ENCODE measurements around the gene LYRM1. TPM values are rescaled to one million over a fixed set of nuclear protein-coding genes. Genes with fewer than 3 reads are reported as not detected.

LYRM1 gene
- total RNA-seq, 2 donors from 2014 or later, result 26.1 to 64.5 TPM

GRCh38 chr16:20884240-20884556 is 16.4 kb upstream of the LYRM1 start:
- no peak overlapping the region for H3K27ac ChIP-seq
- peaks cover 4% of the 10 kb centered on the region for H3K4me1 ChIP-seq (replicated peaks)
- TF ChIP-seq POLR2A (IDR thresholded peaks at IDR 0.05) (no peak), CTCF (IDR thresholded peaks at IDR 0.05) (no peak), POLR2AphosphoS5 (IDR thresholded peaks at IDR 0.05) (no peak)
- H3K9me3 ChIP-seq, result no peaks in the 10 kb centered on the region
- H3K4me3 ChIP-seq, result no peak overlapping the region
- 60% methylated on average over 1 of the region's 1 CpG for WGBS
- intact Hi-C loops (cut with DNase I), result no loop called here
- H3K36me3 ChIP-seq, result no peaks in the 10 kb centered on the region
- no peak for DNase-seq (ENCODE audit: low spot score)
- H3K27me3 ChIP-seq (replicated peaks; ENCODE audit: insufficient read depth), result no peaks in the 10 kb centered on the region

- Histone ChIP-seq H3K4me1 (replicated peaks) (no peaks in the 10 kb centered on the region), H3K9me3 (no peaks in the 10 kb centered on the region), H3K27me3 (replicated peaks; ENCODE audit: insufficient read depth) (no peaks in the 10 kb centered on the region), H3K4me3 (no peak overlapping the region), H3K36me3 (no peaks in the 10 kb centered on the region), H3K27ac (no peak overlapping the region)
- no peak for DNase-seq (ENCODE audit: low spot score)
- no peak for TF ChIP-seq POLR2AphosphoS5 (IDR thresholded peaks at IDR 0.05)
- intact Hi-C loops (cut with DNase I), result no loop called here
- 41% methylated on average over 1 of the region's 1 CpG for WGBS
Observed at GRCh38 chr16:20886320-20886719, 14.3 kb upstream of the LYRM1 start.

GRCh38 chr16:20887207-20887606 is 13.4 kb upstream of the LYRM1 start:
- H3K4me1 ChIP-seq (replicated peaks), result no peaks in the 10 kb centered on the region
- intact Hi-C loops (cut with DNase I), result no loop called here
- H3K4me3 ChIP-seq, result no peak overlapping the region
- no peaks in the 10 kb centered on the region for H3K27me3 ChIP-seq (replicated peaks; ENCODE audit: insufficient read depth)
- TF ChIP-seq POLR2AphosphoS5 (IDR thresholded peaks at IDR 0.05) (no peak), POLR2A (IDR thresholded peaks at IDR 0.05) (no peak), CTCF (IDR thresholded peaks at IDR 0.05) (no peak)
- no peaks in the 10 kb centered on the region for H3K9me3 ChIP-seq
- WGBS, result 88% methylated on average over 1 of the region's 1 CpG
- DNase-seq (ENCODE audit: low spot score), result no peak
- no peak overlapping the region for H3K27ac ChIP-seq
- H3K36me3 ChIP-seq, result no peaks in the 10 kb centered on the region

GRCh38 chr16:20889625-20890275 is 10.8 kb upstream of the LYRM1 start:
- no peak overlapping the region for H3K4me3 ChIP-seq
- H3K4me1 ChIP-seq (replicated peaks), result no peaks in the 10 kb centered on the region
- intact Hi-C loops (cut with DNase I), result no loop called here
- no peaks in the 10 kb centered on the region for H3K27me3 ChIP-seq (replicated peaks; ENCODE audit: insufficient read depth)
- no peak overlapping the region for H3K27ac ChIP-seq
- H3K36me3 ChIP-seq, result no peaks in the 10 kb centered on the region
- no peaks in the 10 kb centered on the region for H3K9me3 ChIP-seq
- TF ChIP-seq POLR2AphosphoS5 (IDR thresholded peaks at IDR 0.05) (no peak), CTCF (IDR thresholded peaks at IDR 0.05) (no peak), POLR2A (IDR thresholded peaks at IDR 0.05) (no peak)
- 76% methylated on average over 4 of the region's 4 CpGs for WGBS
- DNase-seq (ENCODE audit: low spot score), result no peak

GRCh38 chr16:20894388-20894787 is 6.2 kb upstream of the LYRM1 start:
- no peak for DNase-seq (ENCODE audit: low spot score)
- no peaks in the 10 kb centered on the region for H3K4me1 ChIP-seq (replicated peaks)
- no peaks in the 10 kb centered on the region for H3K36me3 ChIP-seq
- no peak overlapping the region for H3K27ac ChIP-seq
- 97% methylated on average over 2 of the region's 2 CpGs for WGBS
- H3K4me3 ChIP-seq, result no peak overlapping the region
- no peak for TF ChIP-seq POLR2AphosphoS5 (IDR thresholded peaks at IDR 0.05)
- TF ChIP-seq CTCF (IDR thresholded peaks at IDR 0.05), result no peak
- no peak for TF ChIP-seq POLR2A (IDR thresholded peaks at IDR 0.05)
- H3K9me3 ChIP-seq, result no peaks in the 10 kb centered on the region
- intact Hi-C loops (cut with DNase I), result no loop called here
- H3K27me3 ChIP-seq (replicated peaks; ENCODE audit: insufficient read depth), result no peaks in the 10 kb centered on the region
